ENCODE measurements around the gene GAS7. TPM values are rescaled to one million over a fixed set of nuclear protein-coding genes. Genes with fewer than 3 reads are reported as not detected.

The GAS7 gene
- total and polyA plus RNA-seq, 9 of the 15 experiments (the other 6 are each of a cell fraction or from before 2014, with no cell fraction given): 0.11 to 0.33 TPM; not detected in 7

DNA sequence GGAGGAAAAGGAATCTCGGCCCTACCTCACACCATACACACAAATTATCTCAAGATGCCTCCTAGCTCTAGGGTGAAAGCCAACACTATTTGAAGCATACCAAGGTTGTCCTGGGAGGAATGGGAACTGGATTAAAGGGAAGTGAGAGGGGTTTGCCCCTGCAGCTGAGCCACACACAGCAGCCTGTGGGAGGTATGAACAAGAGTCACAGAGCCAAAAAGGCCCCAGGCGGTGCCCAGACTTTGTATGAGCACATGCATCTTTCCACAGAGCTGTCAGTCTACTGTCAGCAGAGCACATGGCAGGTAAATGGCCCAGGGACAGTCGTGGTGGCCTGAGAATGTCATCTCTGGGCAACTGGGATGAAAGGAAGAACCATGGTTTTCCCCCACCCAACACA lies 262.3 kb downstream of the GAS7 start:
- H3K9me1 ChIP-seq (ENCODE audit: control insufficient read depth, insufficient read depth, low read length): no peaks in the 10 kb centered on the region
- no peaks in the 10 kb centered on the region for H3K79me2 ChIP-seq (ENCODE audit: control insufficient read depth, insufficient read depth, low read length)
- no peak overlapping the region for H3K4me3 ChIP-seq
- no peak for TF ChIP-seq EGR1 (conservative IDR thresholded peaks at IDR 0.05)
- no peak for TF ChIP-seq MTA2 (IDR thresholded peaks at IDR 0.05; ENCODE audit: low read depth)
- TF ChIP-seq BRD4 (IDR thresholded peaks at IDR 0.05): no peak
- no TSS peak for BruUV-seq (replicated peaks)
- DNase-seq (ENCODE audit: extremely low read depth in 1 of 4, low spot score in 3 of 4) (no peak), FAIRE-seq (no peak), ATAC-seq (no peak)
- no peaks in the 10 kb centered on the region for H3K9me3 ChIP-seq (replicated peaks; ENCODE audit: control insufficient read depth, insufficient read depth, low read depth, low read length)
- H2AFZ ChIP-seq (ENCODE audit: low read depth, low read length): no peak overlapping the region
- H3K4me1 ChIP-seq (replicated peaks in 1 of 2; ENCODE audit: control insufficient read depth in 2 of 2, insufficient read depth in 2 of 2, low read length in 2 of 2): no peaks in the 10 kb centered on the region
- intact Hi-C loops (cut with micrococcal nuclease): no loop called here
- no peak overlapping the region for H3K4me2 ChIP-seq (ENCODE audit: insufficient read depth, low read length)
- no peak overlapping the region for H3K27ac ChIP-seq (ENCODE audit: extremely low read depth, low read depth, low read length)
- no peaks in the 10 kb centered on the region for H3K36me3 ChIP-seq (ENCODE audit: control insufficient read depth, insufficient read depth, low read length)
- H3K27me3 ChIP-seq (ENCODE audit: control insufficient read depth in 2 of 2, insufficient read depth in 2 of 2, low read length in 2 of 2): peaks cover 0 to 9% of the 10 kb centered on the region in 2 experiments; a peak in 2 of 5 replicates
- no peaks in the 10 kb centered on the region for H4K20me1 ChIP-seq (replicated peaks; ENCODE audit: control insufficient read depth, insufficient read depth, low read length)
- WGBS (ENCODE audit: insufficient coverage, low coverage, missing lambda C conversion rate): 0% methylated on average over 2 of the region's 3 CpGs
- in situ Hi-C loops (cut with MboI): no loop called here
- no peak overlapping the region for H3K9ac ChIP-seq (ENCODE audit: insufficient read depth in 1 of 2, low read depth in 2 of 2, low read length in 2 of 2)
- ChIA-PET CTCF (ENCODE audit: low intra/inter-chr PET ratio) (no interaction called here), POLR2A (no interaction called here)

DNA sequence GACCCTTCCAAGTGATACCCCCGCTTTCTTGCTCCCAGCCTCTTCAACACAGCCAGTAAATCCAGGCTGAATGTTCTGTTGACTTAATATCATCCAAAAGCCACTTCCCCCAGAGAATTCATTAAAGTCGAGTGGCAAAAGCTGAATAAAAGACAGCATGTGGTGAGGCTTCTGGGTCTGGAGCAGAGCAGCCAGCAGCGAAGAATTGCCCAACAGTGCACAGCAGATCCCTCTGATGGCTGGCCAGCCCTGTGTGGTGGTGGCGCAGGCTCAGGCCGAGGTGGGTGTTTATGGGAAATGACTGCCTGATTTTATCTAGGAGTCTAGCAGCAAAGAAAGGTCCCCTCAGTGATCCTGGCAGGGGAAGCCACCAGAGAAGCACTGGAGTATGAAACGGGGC lies 263.0 kb downstream of the GAS7 start:
- Histone ChIP-seq H3K9ac (ENCODE audit: insufficient read depth in 1 of 2, low read depth in 2 of 2, low read length in 2 of 2) (no peak overlapping the region), H3K27ac (ENCODE audit: extremely low read depth, low read depth, low read length) (no peak overlapping the region), H3K36me3 (ENCODE audit: control insufficient read depth, insufficient read depth, low read length) (no peaks in the 10 kb centered on the region), H3K27me3 (ENCODE audit: control insufficient read depth in 2 of 2, insufficient read depth in 2 of 2, low read length in 2 of 2) (peaks cover 0 to 9% of the 10 kb centered on the region in 2 experiments; a peak in 2 of 5 replicates), H3K9me3 (replicated peaks; ENCODE audit: control insufficient read depth, insufficient read depth, low read depth, low read length) (no peaks in the 10 kb centered on the region), H3K4me2 (ENCODE audit: insufficient read depth, low read length) (no peak overlapping the region), H3K4me1 (replicated peaks in 1 of 2; ENCODE audit: control insufficient read depth in 2 of 2, insufficient read depth in 2 of 2, low read length in 2 of 2) (no peaks in the 10 kb centered on the region), H3K4me3 (no peak overlapping the region), H3K79me2 (ENCODE audit: control insufficient read depth, insufficient read depth, low read length) (no peaks in the 10 kb centered on the region), H3K9me1 (ENCODE audit: control insufficient read depth, insufficient read depth, low read length) (no peaks in the 10 kb centered on the region), H2AFZ (ENCODE audit: low read depth, low read length) (no peak overlapping the region), H4K20me1 (replicated peaks; ENCODE audit: control insufficient read depth, insufficient read depth, low read length) (no peaks in the 10 kb centered on the region)
- BruUV-seq (replicated peaks): no TSS peak
- in situ Hi-C loops (cut with MboI) (no loop called here), intact Hi-C loops (cut with micrococcal nuclease) (no loop called here)
- ATAC-seq (no peak), DNase-seq (ENCODE audit: extremely low read depth in 1 of 4, low spot score in 3 of 4) (no peak), FAIRE-seq (no peak)
- ChIA-PET CTCF (ENCODE audit: low intra/inter-chr PET ratio) (no interaction called here), POLR2A (no interaction called here)
- TF ChIP-seq CBFA2T3 (IDR thresholded peaks at IDR 0.05) (no peak), PHF21A (IDR thresholded peaks at IDR 0.05; ENCODE audit: borderline replicate concordance, low read depth) (no peak), LCOR (CRISPR knock-in tag; IDR thresholded peaks at IDR 0.05) (no peak), CCNT2 (IDR thresholded peaks at IDR 0.05; ENCODE audit: borderline replicate concordance, extremely low read depth, insufficient read length, low read depth, low read length) (no peak)
- WGBS (ENCODE audit: insufficient coverage, low coverage, missing lambda C conversion rate): 0% methylated on average over 6 of the region's 6 CpGs
